NCI-H748 (cell line): Measurements from ENCODE around the gene D2HGDH.
"Not testable (repeated sequence)": the region's sequence is repeated elsewhere in the genome, so short reads cannot be mapped to it uniquely, and the experiment has no call there.

Experiments used
- DNase-seq: peaks from one replicate; lab custom pipeline; 2025; ENCODE audit not compliant: unreplicated experiment; lab: John Stamatoyannopoulos, UW

Gene D2HGDH

GRCh38 chr2:241806217-241806616, 71.8 kb downstream of the D2HGDH start:
- DNase-seq: not testable (repeated sequence)

- DNase-seq: no peak
Measured at GRCh38 chr2:241808051-241808720, 73.8 kb downstream of the D2HGDH start.

- DNase-seq: no peak
Measured at GRCh38 chr2:241808721-241809382, 74.4 kb downstream of the D2HGDH start, which contains the start of gene NEU4. Gene NEU4, plus strand, starts transcription at chr2:241809193. Its CDS starts 5,292 bp downstream, at chr2:241814485.

GRCh38 chr2:241809383-241810306, 75.2 kb downstream of the D2HGDH start:
- DNase-seq: no peak

GRCh38 chr2:241810307-241811200, 76.1 kb downstream of the D2HGDH start:
- no peak for DNase-seq

GRCh38 chr2:241811201-241811951, 76.9 kb downstream of the D2HGDH start:
- DNase-seq: no peak

- no peak for DNase-seq
Measured at GRCh38 chr2:241811952-241812729, 77.7 kb downstream of the D2HGDH start.

GRCh38 chr2:241812730-241813643, 78.6 kb downstream of the D2HGDH start:
- peak; percentile 21 for DNase-seq

- no peak for DNase-seq
Measured at GRCh38 chr2:241813644-241814392, 79.4 kb downstream of the D2HGDH start.

- no peak for DNase-seq
Measured at GRCh38 chr2:241814393-241814642, 79.9 kb downstream of the D2HGDH start.

GRCh38 chr2:241814643-241815476, 80.4 kb downstream of the D2HGDH start:
- DNase-seq: no peak

- no peak for DNase-seq
Measured at GRCh38 chr2:241815477-241816430, 81.3 kb downstream of the D2HGDH start.

- no peak for DNase-seq
Measured at GRCh38 chr2:241816431-241817121, 82.1 kb downstream of the D2HGDH start.

GRCh38 chr2:241817126-241817820, 82.8 kb downstream of the D2HGDH start:
- DNase-seq: no peak
